ENCODE data around the gene CCDC170. TPM values are rescaled to one million over a fixed set of nuclear protein-coding genes. Genes with fewer than 3 reads are reported as not detected.

The CCDC170 gene
- total RNA-seq, 1 donor from 2014 or later, result 0.14 TPM

DNA sequence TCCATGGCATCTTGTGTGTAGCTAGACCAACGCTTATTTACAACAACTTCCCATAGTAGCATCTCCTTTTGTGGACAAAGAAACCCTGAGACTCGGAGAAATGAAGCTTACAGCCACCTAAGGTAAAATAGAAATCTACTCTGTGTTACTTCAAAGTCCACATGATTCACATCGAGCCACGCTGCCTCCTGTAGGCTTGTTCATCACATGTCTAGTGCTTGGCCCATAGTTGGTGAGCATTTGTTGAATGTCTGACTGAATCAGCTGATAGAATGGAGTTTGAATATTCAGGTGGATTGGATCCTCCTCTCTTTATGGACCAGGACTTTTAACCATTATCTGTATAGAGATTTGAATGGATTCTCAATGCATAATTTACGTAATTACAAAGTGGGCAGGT is 130.7 kb downstream of the CCDC170 start:
- no peak overlapping the region for H2AFZ ChIP-seq (ENCODE audit: low read depth, low read length)
- H3K27ac Mint-ChIP-seq (ENCODE audit: unreplicated experiment), result no peak overlapping the region
- H3K4me1 ChIP-seq (ENCODE audit: insufficient read depth, low read length), result peaks cover 5% of the 10 kb centered on the region
- no peaks in the 10 kb centered on the region for H3K36me3 ChIP-seq (ENCODE audit: insufficient read depth, low read length)
- H3K4me2 ChIP-seq (ENCODE audit: low read length), result no peak overlapping the region
- no peaks in the 10 kb centered on the region for H3K9me3 ChIP-seq (ENCODE audit: insufficient read depth, low read depth, low read length)
- no peak for FAIRE-seq
- H3K79me2 ChIP-seq (ENCODE audit: insufficient read depth, low read length), result no peaks in the 10 kb centered on the region
- H3K27me3 ChIP-seq (ENCODE audit: insufficient read depth, low read length), result no peaks in the 10 kb centered on the region
- no peak overlapping the region for H3K4me3 ChIP-seq (ENCODE audit: insufficient read depth, low read depth, low read length)
- H3K27me3 Mint-ChIP-seq (ENCODE audit: low read depth, unreplicated experiment), result peaks cover 2% of the 10 kb centered on the region
- H3K4me1 Mint-ChIP-seq (ENCODE audit: low read depth, unreplicated experiment), result peaks cover 13% of the 10 kb centered on the region
- no peak for DNase-seq (ENCODE audit: low read depth)
- no peaks in the 10 kb centered on the region for H3K36me3 Mint-ChIP-seq (ENCODE audit: low read depth, unreplicated experiment)
- H3K27ac ChIP-seq (ENCODE audit: low read depth, low read length), result no peak overlapping the region
- no peak for TF ChIP-seq EZH2 (IDR thresholded peaks at IDR 0.05; ENCODE audit: insufficient read depth, low read length)
- TF ChIP-seq, protein P1, sequence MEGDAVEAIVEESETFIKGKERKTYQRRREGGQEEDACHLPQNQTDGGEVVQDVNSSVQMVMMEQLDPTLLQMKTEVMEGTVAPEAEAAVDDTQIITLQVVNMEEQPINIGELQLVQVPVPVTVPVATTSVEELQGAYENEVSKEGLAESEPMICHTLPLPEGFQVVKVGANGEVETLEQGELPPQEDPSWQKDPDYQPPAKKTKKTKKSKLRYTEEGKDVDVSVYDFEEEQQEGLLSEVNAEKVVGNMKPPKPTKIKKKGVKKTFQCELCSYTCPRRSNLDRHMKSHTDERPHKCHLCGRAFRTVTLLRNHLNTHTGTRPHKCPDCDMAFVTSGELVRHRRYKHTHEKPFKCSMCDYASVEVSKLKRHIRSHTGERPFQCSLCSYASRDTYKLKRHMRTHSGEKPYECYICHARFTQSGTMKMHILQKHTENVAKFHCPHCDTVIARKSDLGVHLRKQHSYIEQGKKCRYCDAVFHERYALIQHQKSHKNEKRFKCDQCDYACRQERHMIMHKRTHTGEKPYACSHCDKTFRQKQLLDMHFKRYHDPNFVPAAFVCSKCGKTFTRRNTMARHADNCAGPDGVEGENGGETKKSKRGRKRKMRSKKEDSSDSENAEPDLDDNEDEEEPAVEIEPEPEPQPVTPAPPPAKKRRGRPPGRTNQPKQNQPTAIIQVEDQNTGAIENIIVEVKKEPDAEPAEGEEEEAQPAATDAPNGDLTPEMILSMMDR (IDR thresholded peaks at IDR 0.05; ENCODE audit: insufficient read depth, low read depth, low read length), result no peak
- H3K9me3 Mint-ChIP-seq (ENCODE audit: unreplicated experiment), result no peaks in the 10 kb centered on the region
- H4K20me1 ChIP-seq (ENCODE audit: insufficient read depth, low read length), result no peaks in the 10 kb centered on the region
- no peak overlapping the region for H3K4me3 Mint-ChIP-seq (ENCODE audit: unreplicated experiment)
- no peak overlapping the region for H3K9ac ChIP-seq (ENCODE audit: low read length)

DNA sequence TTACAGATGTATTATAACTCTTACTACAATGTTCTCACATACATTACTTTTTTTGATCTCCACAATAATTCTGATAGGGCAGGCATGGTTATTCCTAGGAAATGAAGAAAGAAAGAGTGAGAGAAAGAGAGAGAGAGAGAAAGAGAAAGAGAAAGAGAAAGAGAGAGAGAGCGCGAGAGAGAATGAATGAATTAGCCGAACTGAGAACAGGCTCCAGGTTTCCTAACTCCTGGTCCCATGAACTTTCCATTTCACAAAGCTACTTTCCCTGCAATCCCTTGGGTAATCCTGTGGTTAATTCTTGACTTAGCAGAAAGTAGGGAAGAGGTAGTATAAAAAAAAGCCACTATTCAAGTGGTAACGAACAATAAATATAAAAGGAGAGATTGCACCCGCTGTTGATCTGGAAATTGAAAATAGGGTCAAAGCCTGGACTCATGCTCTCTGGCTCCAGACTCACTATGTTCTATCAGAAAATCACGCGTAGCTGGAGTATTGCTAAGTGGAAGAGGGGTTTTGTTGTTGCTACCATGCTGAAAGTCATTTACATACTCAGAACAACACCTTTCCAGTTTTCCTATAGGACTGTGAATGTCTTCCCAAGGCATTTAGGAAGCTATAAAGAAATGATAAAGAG is 131.2 kb downstream of the CCDC170 start:
- FAIRE-seq (no peak), DNase-seq (ENCODE audit: low read depth) (no peak)
- Mint-ChIP-seq H3K4me1 (ENCODE audit: low read depth, unreplicated experiment) (peaks cover 13% of the 10 kb centered on the region), H3K27ac (ENCODE audit: unreplicated experiment) (no peak overlapping the region), H3K4me3 (ENCODE audit: unreplicated experiment) (no peak overlapping the region), H3K9me3 (ENCODE audit: unreplicated experiment) (no peaks in the 10 kb centered on the region), H3K36me3 (ENCODE audit: low read depth, unreplicated experiment) (no peaks in the 10 kb centered on the region), H3K27me3 (ENCODE audit: low read depth, unreplicated experiment) (peaks cover 2% of the 10 kb centered on the region)
- H3K4me2 ChIP-seq (ENCODE audit: low read length), result no peak overlapping the region
- H3K79me2 ChIP-seq (ENCODE audit: insufficient read depth, low read length), result no peaks in the 10 kb centered on the region
- H3K4me1 ChIP-seq (ENCODE audit: insufficient read depth, low read length), result peaks cover 5% of the 10 kb centered on the region
- H3K9me3 ChIP-seq (ENCODE audit: insufficient read depth, low read depth, low read length), result no peaks in the 10 kb centered on the region
- TF ChIP-seq EZH2 (IDR thresholded peaks at IDR 0.05; ENCODE audit: insufficient read depth, low read length), result no peak
- TF ChIP-seq, protein P1 (IDR thresholded peaks at IDR 0.05; ENCODE audit: insufficient read depth, low read depth, low read length), result no peak
- no peak overlapping the region for H3K4me3 ChIP-seq (ENCODE audit: insufficient read depth, low read depth, low read length)
- no peak overlapping the region for H3K27ac ChIP-seq (ENCODE audit: low read depth, low read length)
- no peak overlapping the region for H3K9ac ChIP-seq (ENCODE audit: low read length)
- no peaks in the 10 kb centered on the region for H3K27me3 ChIP-seq (ENCODE audit: insufficient read depth, low read length)
- H3K36me3 ChIP-seq (ENCODE audit: insufficient read depth, low read length), result no peaks in the 10 kb centered on the region
- H2AFZ ChIP-seq (ENCODE audit: low read depth, low read length), result no peak overlapping the region
- no peaks in the 10 kb centered on the region for H4K20me1 ChIP-seq (ENCODE audit: insufficient read depth, low read length)

DNA sequence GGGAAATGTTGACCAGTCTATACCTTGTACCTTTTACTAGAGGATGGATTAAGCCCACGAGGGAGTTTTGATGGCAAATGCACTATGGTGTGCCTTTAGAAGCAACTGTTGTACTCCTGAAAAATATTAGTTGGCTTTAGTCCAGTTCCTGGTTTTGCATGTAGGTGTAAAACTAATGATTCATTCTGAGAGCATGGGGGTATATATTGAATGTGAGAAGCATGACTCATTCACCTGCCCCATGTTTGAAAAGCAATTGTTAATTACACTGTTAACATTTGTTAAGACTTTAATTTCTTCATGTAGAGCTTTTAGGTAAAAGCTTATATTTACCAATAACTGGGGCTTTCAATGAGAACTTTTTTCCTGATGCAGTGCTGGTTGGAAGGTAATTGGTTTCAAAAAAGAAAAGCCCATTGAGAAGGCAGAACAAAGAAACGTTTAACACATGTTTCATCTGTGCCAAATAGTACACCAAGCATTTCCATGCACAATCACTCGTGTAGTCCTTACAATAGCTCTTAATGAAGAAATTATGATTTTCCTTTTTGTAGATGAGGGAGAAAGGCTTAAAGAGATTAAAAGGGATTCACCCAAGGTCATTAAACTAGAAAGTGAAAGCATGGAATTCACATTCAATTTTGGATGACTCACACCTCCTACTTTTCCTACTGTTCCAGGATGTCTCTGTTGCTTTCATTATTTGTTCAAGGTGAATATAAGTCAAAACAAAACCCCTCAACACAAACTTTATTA is 134.1 kb downstream of the CCDC170 start:
- no peak overlapping the region for H2AFZ ChIP-seq (ENCODE audit: low read depth, low read length)
- Mint-ChIP-seq H3K4me3 (ENCODE audit: unreplicated experiment) (no peak overlapping the region), H3K9me3 (ENCODE audit: unreplicated experiment) (no peaks in the 10 kb centered on the region), H3K4me1 (ENCODE audit: low read depth, unreplicated experiment) (peaks cover 22% of the 10 kb centered on the region), H3K27ac (ENCODE audit: unreplicated experiment) (no peak overlapping the region), H3K27me3 (ENCODE audit: low read depth, unreplicated experiment) (peaks cover 2% of the 10 kb centered on the region), H3K36me3 (ENCODE audit: low read depth, unreplicated experiment) (no peaks in the 10 kb centered on the region)
- H4K20me1 ChIP-seq (ENCODE audit: insufficient read depth, low read length), result no peaks in the 10 kb centered on the region
- H3K36me3 ChIP-seq (ENCODE audit: insufficient read depth, low read length), result no peaks in the 10 kb centered on the region
- no peak overlapping the region for H3K27ac ChIP-seq (ENCODE audit: low read depth, low read length)
- no peak for TF ChIP-seq EZH2 (IDR thresholded peaks at IDR 0.05; ENCODE audit: insufficient read depth, low read length)
- TF ChIP-seq, protein P1 (IDR thresholded peaks at IDR 0.05; ENCODE audit: insufficient read depth, low read depth, low read length), result no peak
- no peak for FAIRE-seq
- H3K4me3 ChIP-seq (ENCODE audit: insufficient read depth, low read depth, low read length), result no peak overlapping the region
- no peaks in the 10 kb centered on the region for H3K79me2 ChIP-seq (ENCODE audit: insufficient read depth, low read length)
- no peaks in the 10 kb centered on the region for H3K27me3 ChIP-seq (ENCODE audit: insufficient read depth, low read length)
- peak; percentile 9 for DNase-seq (ENCODE audit: low read depth)
- peak overlapping the region; percentile 44 for H3K4me2 ChIP-seq (ENCODE audit: low read length)
- H3K4me1 ChIP-seq (ENCODE audit: insufficient read depth, low read length), result peaks cover 5% of the 10 kb centered on the region
- no peak overlapping the region for H3K9ac ChIP-seq (ENCODE audit: low read length)
- no peaks in the 10 kb centered on the region for H3K9me3 ChIP-seq (ENCODE audit: insufficient read depth, low read depth, low read length)
